HuH-7.5 (cell line): Measurements from ENCODE around the gene ABHD16A.

Experiments used
- DNase-seq: peaks from one replicate; pipeline ENCODE4 v3.0.0; 2011; ENCODE audit warnings: low spot score

ABHD16A gene

DNA sequence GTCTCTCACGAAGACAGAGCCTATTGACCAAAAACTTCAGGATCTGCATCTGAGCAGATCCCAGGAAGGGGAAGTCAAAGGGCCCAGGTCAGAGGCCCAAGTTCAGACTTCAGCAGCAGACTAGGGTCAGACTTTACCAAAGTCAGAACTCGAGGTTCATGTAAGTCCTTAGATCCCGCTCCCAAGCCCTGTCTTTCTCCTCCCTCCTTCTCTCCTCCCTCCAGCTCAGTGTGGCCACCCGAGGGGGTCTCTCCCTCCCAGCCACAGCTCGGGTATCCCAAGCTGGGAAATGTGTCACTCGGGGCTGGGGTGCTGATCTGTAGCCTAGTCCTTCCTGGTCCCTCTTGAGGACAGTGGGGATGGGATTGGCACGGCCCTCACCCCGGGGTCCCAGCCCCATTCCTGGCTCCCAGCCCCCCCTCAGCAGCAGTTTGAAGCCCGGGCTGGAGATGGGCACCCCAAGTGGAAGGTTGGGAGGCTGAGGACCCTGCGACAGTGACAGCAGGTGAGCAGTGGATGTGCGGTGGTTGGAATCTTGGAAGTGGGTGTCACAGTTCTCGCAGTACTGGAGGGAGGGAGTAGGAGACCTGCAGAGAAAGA lies 40.9 kb downstream of the ABHD16A start:
- no peak for DNase-seq

GRCh38 chr6:31661262-31662123 lies 41.6 kb downstream of the ABHD16A start:
- no peak for DNase-seq

GRCh38 chr6:31660381-31661261 lies 42.5 kb downstream of the ABHD16A start, which contains the start of gene C6orf47:
TSS of gene C6orf47 (minus strand) at chr6:31660778. CDS start at chr6:31659947, 831 bp downstream.
- DNase-seq, result peak; percentile 72

GRCh38 chr6:31659649-31660380 lies 43.3 kb downstream of the ABHD16A start:
- no peak for DNase-seq

DNA sequence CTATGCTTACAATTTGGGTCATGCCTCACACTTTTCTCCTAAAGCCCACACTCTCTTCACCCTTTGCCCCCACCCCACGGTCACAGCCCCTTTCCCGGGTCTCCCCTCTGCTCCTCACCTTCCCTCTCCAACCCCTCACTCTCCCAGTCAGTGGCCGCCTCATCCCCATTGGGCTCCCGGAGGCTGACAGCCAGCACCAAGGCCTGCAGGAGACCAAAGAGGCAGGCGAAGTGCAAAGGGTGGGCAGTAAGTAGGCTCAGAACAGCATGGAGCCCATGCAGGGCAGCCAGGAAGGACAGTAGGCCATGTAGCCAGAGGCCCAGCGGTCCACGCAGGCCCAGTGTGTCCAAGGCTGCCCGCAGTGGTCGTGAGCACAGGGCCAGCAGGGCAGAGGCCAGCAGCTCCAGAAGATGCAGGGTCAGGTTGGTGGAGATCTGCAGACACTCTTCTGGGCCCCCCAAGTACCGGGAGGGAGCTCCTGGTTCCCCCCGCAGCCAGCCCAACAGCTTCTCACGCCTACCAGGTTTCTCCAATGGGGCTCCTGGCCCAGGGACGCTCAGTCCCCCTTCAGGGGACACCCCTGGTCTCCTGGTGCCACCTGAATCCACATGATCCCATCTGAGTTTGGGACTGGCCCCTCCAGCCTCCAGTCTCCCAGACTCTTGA lies 44.0 kb downstream of the ABHD16A start:
- DNase-seq, result no peak

DNA sequence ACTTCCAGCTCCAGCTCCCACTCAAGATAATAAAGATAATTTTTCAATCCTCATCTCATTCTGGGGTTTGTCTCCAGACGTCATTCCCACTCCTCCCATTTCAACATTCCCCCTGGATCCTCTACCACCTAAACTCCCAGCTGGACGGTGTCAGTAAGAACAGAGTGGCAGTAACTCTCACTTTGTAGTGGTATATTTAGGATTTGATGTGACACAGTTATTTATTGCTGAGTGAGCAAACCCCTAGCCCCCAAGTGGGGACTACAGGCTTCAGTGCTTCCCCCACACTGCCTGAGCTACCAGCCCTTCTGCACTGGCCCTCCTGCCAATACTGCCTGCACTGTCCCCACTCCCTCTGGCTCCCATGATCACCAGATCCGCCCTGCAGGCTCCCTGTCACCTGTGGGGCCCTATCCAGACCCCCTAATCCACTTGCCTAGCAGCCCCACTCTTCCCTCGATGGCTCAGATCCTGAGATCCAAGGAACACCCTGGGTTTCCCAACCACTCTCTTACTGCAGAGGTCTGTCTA lies 44.9 kb downstream of the ABHD16A start:
- no peak for DNase-seq

- no peak for DNase-seq
Observed at GRCh38 chr6:31657406-31658157, 45.5 kb downstream of the ABHD16A start.

GRCh38 chr6:31655349-31656237 lies 47.5 kb downstream of the ABHD16A start, which contains the start of gene APOM:
TSS of gene APOM (plus strand) at chr6:31655894. CDS start at chr6:31655967, 73 bp downstream.
- peak; percentile 63 for DNase-seq

GRCh38 chr6:31654574-31655348 lies 48.4 kb downstream of the ABHD16A start:
- no peak for DNase-seq

- DNase-seq, result peak; percentile 75
Observed at GRCh38 chr6:31652925-31653724, 50.0 kb downstream of the ABHD16A start.

DNA sequence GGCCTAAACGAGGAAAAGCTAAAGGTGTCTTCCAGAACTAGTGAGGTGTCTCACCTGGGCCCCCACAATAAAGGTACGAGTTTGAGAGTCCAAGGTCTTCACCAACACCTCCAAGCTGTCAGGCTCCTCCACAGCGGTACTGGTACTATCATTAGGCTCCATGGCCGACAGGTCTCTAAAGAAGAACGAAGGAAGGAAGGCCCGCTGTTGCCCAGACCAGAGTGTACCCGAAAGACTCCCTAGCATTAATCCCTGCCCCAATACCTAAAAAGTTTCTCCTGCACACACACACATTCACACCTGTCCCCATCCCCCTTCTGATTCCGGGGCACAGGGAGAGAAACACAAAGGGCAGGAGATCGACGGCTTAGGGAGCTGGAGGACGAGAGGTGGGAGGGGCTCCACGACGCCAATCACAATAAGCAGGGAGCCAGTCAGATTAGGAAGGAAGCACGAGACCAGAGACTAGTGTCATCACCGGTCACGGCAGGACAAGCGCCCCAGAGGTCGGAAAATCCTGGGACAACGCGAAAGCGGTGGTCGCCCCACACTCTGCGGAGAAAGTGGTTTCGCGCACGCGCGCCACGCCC lies 51.4 kb downstream of the ABHD16A start:
- peak; percentile 63 for DNase-seq

- no peak for DNase-seq
Observed at GRCh38 chr6:31645325-31645724, 57.8 kb downstream of the ABHD16A start.

GRCh38 chr6:31643818-31644454 lies 59.2 kb downstream of the ABHD16A start:
- DNase-seq, result no peak

- no peak for DNase-seq
Observed at GRCh38 chr6:31642798-31643570, 60.1 kb downstream of the ABHD16A start.

- DNase-seq, result no peak
Observed at GRCh38 chr6:31641370-31641769, 61.8 kb downstream of the ABHD16A start.

- no peak for DNase-seq
Observed at GRCh38 chr6:31640612-31641011, 62.5 kb downstream of the ABHD16A start.
